ENCODE measurements around the gene C3orf20. TPM values are rescaled to one million over a fixed set of nuclear protein-coding genes. Genes with fewer than 3 reads are reported as not detected.

C3orf20 gene
- total RNA-seq, 1 donor from 2014 or later, result not detected

DNA sequence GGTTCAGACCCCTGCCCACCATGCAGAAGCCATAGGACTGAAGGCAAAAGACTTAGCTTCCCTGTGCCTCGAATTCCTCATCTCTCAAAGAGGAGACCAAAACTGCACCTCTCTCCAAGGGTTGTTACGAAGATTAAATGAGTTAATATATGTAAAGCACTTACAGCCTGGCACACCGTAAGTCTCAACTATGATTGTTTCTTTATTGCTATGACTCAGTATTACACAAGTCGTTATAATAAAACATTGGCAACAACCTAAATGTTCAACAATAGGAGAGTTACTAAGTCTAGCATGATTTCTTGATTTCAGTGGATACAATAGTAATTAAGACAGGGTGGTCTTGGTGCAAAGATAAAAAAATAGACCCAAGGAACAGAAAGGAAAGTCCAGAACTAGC, 124.2 kb downstream of the C3orf20 start:
- Mint-ChIP-seq H3K27me3 (ENCODE audit: low read depth) (peaks cover 41% of the 10 kb centered on the region), H3K36me3 (ENCODE audit: low read depth) (no peaks in the 10 kb centered on the region), H3K9me3 (ENCODE audit: low read depth) (peaks cover 3% of the 10 kb centered on the region), H3K4me3 (ENCODE audit: unreplicated experiment) (no peak overlapping the region), H3K27ac (ENCODE audit: unreplicated experiment) (no peak overlapping the region), H3K4me1 (ENCODE audit: low read depth) (no peaks in the 10 kb centered on the region)
- TF ChIP-seq, protein P1, sequence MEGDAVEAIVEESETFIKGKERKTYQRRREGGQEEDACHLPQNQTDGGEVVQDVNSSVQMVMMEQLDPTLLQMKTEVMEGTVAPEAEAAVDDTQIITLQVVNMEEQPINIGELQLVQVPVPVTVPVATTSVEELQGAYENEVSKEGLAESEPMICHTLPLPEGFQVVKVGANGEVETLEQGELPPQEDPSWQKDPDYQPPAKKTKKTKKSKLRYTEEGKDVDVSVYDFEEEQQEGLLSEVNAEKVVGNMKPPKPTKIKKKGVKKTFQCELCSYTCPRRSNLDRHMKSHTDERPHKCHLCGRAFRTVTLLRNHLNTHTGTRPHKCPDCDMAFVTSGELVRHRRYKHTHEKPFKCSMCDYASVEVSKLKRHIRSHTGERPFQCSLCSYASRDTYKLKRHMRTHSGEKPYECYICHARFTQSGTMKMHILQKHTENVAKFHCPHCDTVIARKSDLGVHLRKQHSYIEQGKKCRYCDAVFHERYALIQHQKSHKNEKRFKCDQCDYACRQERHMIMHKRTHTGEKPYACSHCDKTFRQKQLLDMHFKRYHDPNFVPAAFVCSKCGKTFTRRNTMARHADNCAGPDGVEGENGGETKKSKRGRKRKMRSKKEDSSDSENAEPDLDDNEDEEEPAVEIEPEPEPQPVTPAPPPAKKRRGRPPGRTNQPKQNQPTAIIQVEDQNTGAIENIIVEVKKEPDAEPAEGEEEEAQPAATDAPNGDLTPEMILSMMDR (IDR thresholded peaks at IDR 0.05), result no peak
- DNase-seq (ENCODE audit: low spot score), result no peak

DNA sequence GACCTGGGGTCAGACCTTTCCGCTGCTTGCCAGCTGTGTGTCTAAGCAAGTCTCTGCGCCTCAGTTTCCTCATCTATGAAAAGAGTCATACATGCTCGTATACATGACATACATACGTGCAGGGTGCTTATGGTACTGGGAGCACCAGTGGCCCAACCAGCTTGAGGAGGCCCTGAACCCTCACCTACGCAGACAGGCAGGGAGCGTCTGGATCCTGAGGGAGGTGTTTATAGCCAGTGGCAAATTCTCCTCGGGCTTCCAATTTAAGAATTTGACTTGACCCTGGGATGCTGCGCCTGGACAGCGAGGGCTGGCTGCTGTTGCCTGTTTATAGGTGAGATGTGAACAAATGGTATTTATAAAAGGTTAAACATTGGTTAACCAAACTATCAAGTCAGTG, 126.1 kb downstream of the C3orf20 start:
- Mint-ChIP-seq H3K36me3 (ENCODE audit: low read depth) (no peaks in the 10 kb centered on the region), H3K27ac (ENCODE audit: unreplicated experiment) (no peak overlapping the region), H3K4me3 (ENCODE audit: unreplicated experiment) (no peak overlapping the region), H3K9me3 (ENCODE audit: low read depth) (peaks cover 3% of the 10 kb centered on the region), H3K27me3 (ENCODE audit: low read depth) (peaks cover 43% of the 10 kb centered on the region), H3K4me1 (ENCODE audit: low read depth) (no peaks in the 10 kb centered on the region)
- TF ChIP-seq, protein P1 (IDR thresholded peaks at IDR 0.05), result no peak
- peak; percentile 26 for DNase-seq (ENCODE audit: low spot score)

DNA sequence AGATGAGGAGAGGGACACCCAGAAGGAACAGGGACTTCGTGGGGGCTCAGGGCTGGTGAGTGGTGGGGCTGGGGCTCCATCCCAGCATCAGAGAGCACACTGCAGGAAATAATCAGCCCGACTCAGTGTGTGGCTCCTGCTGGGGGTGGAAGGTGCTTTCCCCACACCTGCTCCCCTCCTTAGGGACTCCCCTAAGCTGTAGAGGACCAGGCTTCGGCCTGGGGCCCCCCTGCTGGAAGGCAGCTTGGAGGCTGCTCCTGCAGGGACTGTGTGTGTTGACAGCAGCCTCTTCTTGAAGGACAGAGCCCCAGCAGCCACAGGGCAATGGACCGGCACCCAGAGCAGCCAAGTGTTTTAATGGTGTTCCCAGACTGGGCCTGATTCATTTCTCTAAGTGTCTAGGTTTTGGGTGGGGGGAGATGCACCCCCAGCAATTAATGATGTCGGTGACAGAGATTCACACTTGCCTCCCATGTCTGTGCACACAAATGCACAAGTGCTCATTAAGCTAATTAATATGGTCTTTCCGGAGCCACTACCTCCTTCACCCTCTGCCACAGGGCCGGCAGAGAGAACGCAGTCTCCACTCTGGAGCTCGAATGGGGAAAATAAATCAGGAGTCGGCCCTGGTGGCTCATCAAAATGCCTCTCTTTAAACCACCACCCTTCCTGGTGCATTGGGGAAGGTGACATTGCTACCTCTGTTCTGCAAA, 126.9 kb downstream of the C3orf20 start:
- Mint-ChIP-seq H3K27me3 (ENCODE audit: low read depth) (peaks cover 49% of the 10 kb centered on the region), H3K4me1 (ENCODE audit: low read depth) (no peaks in the 10 kb centered on the region), H3K36me3 (ENCODE audit: low read depth) (no peaks in the 10 kb centered on the region), H3K4me3 (ENCODE audit: unreplicated experiment) (no peak overlapping the region), H3K9me3 (ENCODE audit: low read depth) (peaks cover 3% of the 10 kb centered on the region), H3K27ac (ENCODE audit: unreplicated experiment) (no peak overlapping the region)
- TF ChIP-seq, protein P1 (IDR thresholded peaks at IDR 0.05), result no peak
- DNase-seq (ENCODE audit: low spot score), result peak; percentile 43

DNA sequence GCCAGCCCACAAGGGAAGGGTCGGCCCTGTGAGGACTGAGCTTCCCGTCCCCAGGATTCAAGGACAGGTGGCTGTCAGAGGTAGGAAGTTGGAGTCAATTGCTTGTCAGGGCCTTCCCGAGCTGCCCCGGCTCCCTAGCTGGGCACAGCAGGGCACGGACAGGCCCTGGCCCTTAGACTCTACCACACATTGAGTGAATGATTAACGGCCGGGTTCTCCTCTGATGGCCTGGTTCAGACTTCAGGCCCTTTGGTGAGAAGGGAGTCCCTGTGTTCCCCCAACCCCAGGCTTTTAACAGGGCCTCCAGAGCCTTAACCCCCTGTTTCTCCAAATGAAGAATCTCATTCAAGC, 127.4 kb downstream of the C3orf20 start:
- no peak overlapping the region for H3K27ac Mint-ChIP-seq (ENCODE audit: unreplicated experiment)
- H3K4me3 Mint-ChIP-seq (ENCODE audit: unreplicated experiment), result no peak overlapping the region
- TF ChIP-seq, protein P1 (IDR thresholded peaks at IDR 0.05), result no peak
- DNase-seq (ENCODE audit: low spot score), result no peak
- peaks cover 53% of the 10 kb centered on the region for H3K27me3 Mint-ChIP-seq (ENCODE audit: low read depth)
- no peaks in the 10 kb centered on the region for H3K36me3 Mint-ChIP-seq (ENCODE audit: low read depth)
- H3K9me3 Mint-ChIP-seq (ENCODE audit: low read depth), result peaks cover 3% of the 10 kb centered on the region
- no peaks in the 10 kb centered on the region for H3K4me1 Mint-ChIP-seq (ENCODE audit: low read depth)

DNA sequence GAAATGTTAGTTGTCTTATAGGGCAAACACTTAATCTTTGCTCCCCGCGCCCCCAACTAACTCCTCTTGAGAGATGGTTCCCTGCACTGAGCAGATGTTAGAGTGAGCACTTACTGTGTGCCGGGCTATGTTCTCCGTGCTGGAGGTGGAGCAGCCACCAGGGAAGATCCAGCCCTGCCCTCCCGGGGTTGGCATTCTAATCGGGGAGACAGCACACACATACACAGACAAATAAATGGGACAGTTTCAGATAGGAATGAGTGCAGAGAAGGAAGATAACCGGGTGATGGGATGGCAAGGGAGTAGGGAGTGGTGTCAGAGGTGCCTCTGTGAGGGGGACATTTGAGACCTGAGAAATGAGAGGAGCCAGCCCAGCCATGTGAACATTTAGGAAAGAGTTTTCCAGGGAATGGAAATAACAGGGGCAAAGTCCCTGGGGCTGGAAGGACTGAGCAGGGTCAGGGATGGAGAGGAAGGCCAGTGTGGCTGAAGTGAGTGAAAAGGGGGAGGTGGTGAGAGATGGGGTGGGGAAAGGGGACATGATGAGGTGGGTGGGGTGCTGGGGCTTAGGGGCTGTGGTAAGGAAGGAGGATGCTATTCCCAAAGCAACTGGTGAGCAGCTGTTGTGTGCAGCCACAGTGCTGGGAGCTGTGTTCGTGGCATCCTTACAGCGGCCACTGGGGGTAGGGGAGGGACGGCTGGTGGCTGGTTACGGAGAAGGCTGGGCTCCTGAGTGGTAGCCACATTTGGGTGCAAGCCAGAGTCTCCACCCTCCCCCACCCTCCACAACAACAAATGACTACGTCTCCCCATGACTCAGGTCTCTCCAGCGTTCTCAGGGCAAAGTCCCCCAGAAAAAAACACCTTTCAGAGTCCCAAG, 128.4 kb downstream of the C3orf20 start:
- Mint-ChIP-seq H3K9me3 (ENCODE audit: low read depth) (peaks cover 3% of the 10 kb centered on the region), H3K36me3 (ENCODE audit: low read depth) (no peaks in the 10 kb centered on the region), H3K4me1 (ENCODE audit: low read depth) (no peaks in the 10 kb centered on the region), H3K27me3 (ENCODE audit: low read depth) (peaks cover 58% of the 10 kb centered on the region), H3K27ac (ENCODE audit: unreplicated experiment) (no peak overlapping the region), H3K4me3 (ENCODE audit: unreplicated experiment) (no peak overlapping the region)
- TF ChIP-seq, protein P1 (IDR thresholded peaks at IDR 0.05), result no peak
- peak; percentile 72 for DNase-seq (ENCODE audit: low spot score)

Data from chondrocyte (in vitro differentiated cells).